Mesothelial cell of epicardium (in vitro differentiated cells): ENCODE measurements around the gene ATF7. TPM values are rescaled to one million over a fixed set of nuclear protein-coding genes. Genes with fewer than 3 reads are reported as not detected.
"Not testable (repeated sequence)": the region's sequence is repeated elsewhere in the genome, so short reads cannot be mapped to it uniquely, and the experiment has no call there.

Source experiments
- DNase-seq, 2 experiments: peaks; one replicate each; pipeline ENCODE4 v3.0.0; 2021; ENCODE audit warnings: low spot score in 2 of 2; ENCODE audit not compliant: unreplicated experiment in 2 of 2
- H3K27ac Mint-ChIP-seq: 2 replicates; pipeline ENCODE4 v1.8.0; 2021; ENCODE audit warnings: mixed read lengths
- H3K27me3 Mint-ChIP-seq: 2 replicates; pipeline ENCODE4 v1.8.0; 2021; ENCODE audit warnings: low read depth, mixed read lengths
- H3K36me3 Mint-ChIP-seq: 2 replicates; pipeline ENCODE4 v1.8.0; 2021; ENCODE audit warnings: mixed read lengths
- H3K4me1 Mint-ChIP-seq: 2 replicates; pipeline ENCODE4 v1.8.0; 2021; ENCODE audit warnings: mixed read lengths
- H3K4me3 Mint-ChIP-seq: 2 replicates; pipeline ENCODE4 v1.8.0; 2021; ENCODE audit warnings: mild to moderate bottlenecking, moderate library complexity, mixed read lengths
- H3K9me3 Mint-ChIP-seq: 2 replicates; pipeline ENCODE4 v1.8.0; 2021; ENCODE audit warnings: mixed read lengths
- CTCF ChIP-seq: fragments of 200-600 bp; sonication (generic); IDR thresholded peaks from one replicate; pipeline ENCODE4 v1.5.0; 2021; ENCODE audit warnings: antibody characterized with exemption; ENCODE audit not compliant: unreplicated experiment
- total RNA-seq: library from RNA; stranded (reverse); gene quantifications from 3 replicates; pipeline ENCODE4 v1.2.1, GENCODE V29; 2021

Gene ATF7
- total RNA-seq, 1 donor from 2014 or later = 36.3 TPM

GRCh38 chr12:53558631-53559030 is 67.6 kb downstream of the ATF7 start:
- no peaks in the 10 kb centered on the region for H3K27me3 Mint-ChIP-seq
- H3K4me3 Mint-ChIP-seq = no peak overlapping the region
- H3K4me1 Mint-ChIP-seq = peaks cover 8% of the 10 kb centered on the region
- no peak for TF ChIP-seq CTCF
- no peak for DNase-seq
- H3K9me3 Mint-ChIP-seq = no peaks in the 10 kb centered on the region
- peak overlapping the region; percentile 40 for H3K27ac Mint-ChIP-seq
- H3K36me3 Mint-ChIP-seq = peaks cover 5% of the 10 kb centered on the region

DNA sequence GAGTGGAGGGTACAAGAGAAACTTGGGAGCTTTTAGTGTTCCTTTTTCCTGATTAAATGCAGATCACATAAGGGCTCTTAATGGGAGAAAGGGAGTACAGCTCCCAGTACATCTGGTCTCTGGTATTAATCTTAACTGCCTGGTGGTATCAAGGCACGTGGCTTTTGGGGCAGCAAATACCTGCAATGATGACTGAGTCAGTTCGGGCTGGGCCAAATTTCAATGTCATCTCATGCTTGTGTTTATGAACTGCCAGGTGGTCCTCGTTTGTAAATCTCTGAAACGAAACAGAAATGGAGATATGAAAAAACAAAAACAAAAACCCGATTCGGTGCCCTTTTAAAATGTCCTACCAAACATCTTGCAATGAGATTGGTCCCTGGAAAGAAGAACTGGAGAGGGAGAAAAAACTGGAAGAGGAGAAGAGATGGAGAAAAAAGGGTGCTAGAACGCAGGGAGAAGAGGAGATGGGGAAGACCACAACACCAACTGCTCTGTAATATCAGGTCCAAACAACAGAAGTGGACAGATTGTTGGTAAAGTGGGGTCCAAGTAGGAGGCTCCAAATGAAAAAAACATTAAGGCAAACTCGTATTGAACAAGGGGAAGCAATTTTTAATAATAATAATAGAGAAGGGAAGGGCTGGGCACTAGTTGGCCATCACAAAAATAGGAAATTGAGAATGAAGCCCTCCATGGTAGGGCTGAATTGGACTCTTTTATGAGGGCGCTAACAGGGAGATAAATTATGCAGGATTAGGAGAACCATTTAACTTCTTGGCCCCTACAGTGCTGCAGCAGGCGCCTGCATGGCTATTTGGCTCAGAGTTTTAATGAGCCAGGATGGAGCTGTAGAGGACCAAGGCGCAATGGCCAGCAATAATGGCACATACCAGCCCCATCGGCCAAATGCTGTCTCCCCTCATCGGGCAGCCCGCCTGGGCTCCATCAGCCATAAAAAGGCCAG is 73.5 kb downstream of the ATF7 start:
- H3K4me3 Mint-ChIP-seq = no peak overlapping the region
- no peaks in the 10 kb centered on the region for H3K4me1 Mint-ChIP-seq
- no peaks in the 10 kb centered on the region for H3K9me3 Mint-ChIP-seq
- no peak overlapping the region for H3K27ac Mint-ChIP-seq
- no peaks in the 10 kb centered on the region for H3K27me3 Mint-ChIP-seq
- peaks cover 26% of the 10 kb centered on the region for H3K36me3 Mint-ChIP-seq
- no peak for TF ChIP-seq CTCF
- no peak for DNase-seq

DNA sequence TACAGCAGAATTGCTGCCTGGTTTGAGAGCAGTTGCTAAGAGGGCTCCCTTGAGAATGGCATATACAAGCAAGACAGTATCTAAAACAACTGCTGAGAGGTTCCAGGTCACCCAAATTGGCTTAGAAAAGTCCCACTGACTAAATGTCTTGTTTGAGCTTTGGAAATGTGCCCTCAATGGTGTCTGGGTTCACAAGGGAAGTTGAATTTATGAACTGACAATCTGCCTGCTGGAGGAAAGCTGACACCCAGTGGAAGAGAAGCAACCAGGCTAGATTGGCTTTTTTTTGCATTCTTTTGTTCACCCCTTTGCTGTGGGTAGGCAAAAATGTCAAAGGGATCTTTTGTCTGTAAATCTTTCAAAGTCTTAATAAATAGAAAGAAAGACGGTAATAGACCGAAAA is 74.3 kb downstream of the ATF7 start:
- no peaks in the 10 kb centered on the region for H3K27me3 Mint-ChIP-seq
- TF ChIP-seq CTCF = no peak
- peaks cover 28% of the 10 kb centered on the region for H3K36me3 Mint-ChIP-seq
- H3K4me3 Mint-ChIP-seq = no peak overlapping the region
- DNase-seq = no peak
- H3K27ac Mint-ChIP-seq = no peak overlapping the region
- no peaks in the 10 kb centered on the region for H3K4me1 Mint-ChIP-seq
- no peaks in the 10 kb centered on the region for H3K9me3 Mint-ChIP-seq

GRCh38 chr12:53550595-53550994 is 75.6 kb downstream of the ATF7 start:
- Mint-ChIP-seq H3K4me3 (no peak overlapping the region), H3K4me1 (no peaks in the 10 kb centered on the region), H3K9me3 (no peaks in the 10 kb centered on the region), H3K36me3 (peaks cover 28% of the 10 kb centered on the region), H3K27ac (no peak overlapping the region), H3K27me3 (no peaks in the 10 kb centered on the region)
- no peak for DNase-seq
- TF ChIP-seq CTCF = no peak

DNA sequence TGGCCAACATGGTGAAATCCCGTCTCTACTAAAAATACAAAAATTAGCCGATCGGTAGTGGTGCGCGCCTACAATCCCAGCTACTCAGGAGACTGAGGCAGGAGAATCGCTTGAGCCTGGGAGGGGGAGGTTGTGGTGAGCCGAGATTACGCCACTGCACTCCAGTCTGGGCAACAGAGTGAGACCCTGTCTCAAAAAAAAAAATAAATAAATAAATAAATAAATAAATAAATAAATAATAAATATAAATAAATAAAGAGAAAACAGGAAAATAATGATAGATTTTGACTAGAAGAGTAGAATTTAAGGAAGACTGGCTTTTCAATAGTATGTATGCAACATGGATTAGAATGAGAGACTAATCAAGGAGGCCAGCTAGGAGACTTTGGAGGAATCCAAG is 76.1 kb downstream of the ATF7 start:
- not testable (repeated sequence) for H3K4me3 Mint-ChIP-seq, H3K4me1 Mint-ChIP-seq, H3K27me3 Mint-ChIP-seq, DNase-seq, H3K27ac Mint-ChIP-seq, H3K9me3 Mint-ChIP-seq
- peaks cover 28% of the 10 kb centered on the region for H3K36me3 Mint-ChIP-seq

GRCh38 chr12:53548354-53548753 is 77.8 kb downstream of the ATF7 start:
- peaks cover 28% of the 10 kb centered on the region for H3K36me3 Mint-ChIP-seq
- DNase-seq, H3K4me1 Mint-ChIP-seq, H3K9me3 Mint-ChIP-seq, H3K27ac Mint-ChIP-seq, H3K4me3 Mint-ChIP-seq, H3K27me3 Mint-ChIP-seq: not testable (repeated sequence)
